ENCODE measurements around the gene MSL3.

The MSL3 gene

DNA sequence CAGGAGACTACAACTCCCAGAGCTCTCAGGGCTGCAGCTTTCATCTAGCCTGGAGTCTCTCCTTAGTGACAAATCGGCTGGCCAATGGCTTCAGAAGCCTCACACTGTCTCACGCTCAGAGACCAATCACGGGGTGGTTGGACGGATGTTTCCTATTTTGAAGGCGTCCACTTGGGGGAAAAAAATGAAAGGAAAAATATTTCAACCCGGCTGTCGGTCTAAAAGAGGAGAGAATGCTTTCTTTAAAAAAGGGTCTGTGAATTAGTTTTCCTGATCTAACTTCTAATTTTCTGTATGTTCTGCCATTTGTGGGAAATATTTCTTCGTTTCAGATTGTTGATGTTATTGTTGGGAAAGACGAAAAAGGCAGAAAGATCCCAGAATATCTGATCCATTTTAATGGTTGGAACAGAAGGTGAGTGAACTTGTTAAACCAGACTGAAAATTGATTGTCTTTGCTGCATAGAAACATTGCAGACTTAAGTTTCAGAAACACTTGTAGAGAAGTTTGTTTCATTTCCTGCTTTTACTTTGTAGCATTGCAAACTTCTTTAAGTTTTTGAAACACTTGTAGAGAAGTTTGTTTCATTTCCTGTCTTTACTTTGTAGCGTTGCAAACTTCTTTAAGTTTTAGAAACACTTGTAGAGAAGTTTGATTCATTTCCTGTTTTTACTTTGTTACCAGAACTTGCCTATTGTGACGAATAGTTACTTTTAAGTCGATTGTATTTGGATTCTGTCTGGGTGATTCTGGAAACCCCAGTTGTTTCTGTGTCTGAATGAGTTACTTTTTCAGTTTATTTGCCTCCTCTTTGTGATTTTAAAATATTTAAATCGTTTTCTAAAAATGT, 1.6 kb downstream of the MSL3 start:
- peak; percentile 84 to 94 for DNase-seq

DNA sequence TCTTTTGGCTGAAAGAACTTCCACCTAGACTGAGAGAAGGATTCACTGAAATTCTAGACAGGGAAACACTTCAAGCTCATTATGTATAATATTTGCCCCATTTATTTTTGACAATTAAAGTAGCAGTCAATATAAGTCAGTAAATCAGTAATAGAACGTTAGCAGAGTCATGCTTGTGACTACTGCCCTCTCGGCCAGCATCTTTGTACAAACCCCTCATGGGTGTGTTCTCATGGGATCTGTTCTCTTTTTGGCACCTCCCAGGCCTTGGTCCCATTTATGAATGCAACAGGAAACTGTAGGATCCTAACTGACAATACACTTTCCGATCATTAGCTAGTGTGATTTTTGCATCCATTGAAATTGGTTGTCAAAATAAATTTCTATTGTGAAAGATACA, 2.9 kb downstream of the MSL3 start:
- DNase-seq, result no peak

DNA sequence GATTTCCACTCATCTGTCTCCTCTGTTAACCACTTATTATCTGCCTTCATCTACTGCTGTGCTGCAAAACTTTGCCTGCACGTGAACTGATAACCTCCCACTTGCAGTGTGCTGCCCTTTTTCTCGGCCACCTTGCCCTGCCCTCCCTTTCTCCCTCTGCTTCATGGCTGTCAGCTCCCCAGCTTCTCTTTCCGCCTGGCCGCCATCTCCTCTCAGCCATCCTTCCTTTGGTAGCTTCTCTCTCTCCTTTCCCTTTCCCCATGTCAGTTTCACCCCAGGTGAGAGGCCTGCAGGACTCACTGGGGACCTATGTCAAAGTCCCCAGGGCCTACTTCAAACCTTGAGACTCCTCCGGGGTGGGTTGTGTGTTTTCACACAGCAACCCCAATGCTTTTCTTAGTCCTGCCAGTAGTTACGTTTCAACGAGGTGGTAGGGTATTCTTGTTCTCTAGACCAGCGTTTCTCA, 6.6 kb downstream of the MSL3 start:
- DNase-seq, result no peak

DNA sequence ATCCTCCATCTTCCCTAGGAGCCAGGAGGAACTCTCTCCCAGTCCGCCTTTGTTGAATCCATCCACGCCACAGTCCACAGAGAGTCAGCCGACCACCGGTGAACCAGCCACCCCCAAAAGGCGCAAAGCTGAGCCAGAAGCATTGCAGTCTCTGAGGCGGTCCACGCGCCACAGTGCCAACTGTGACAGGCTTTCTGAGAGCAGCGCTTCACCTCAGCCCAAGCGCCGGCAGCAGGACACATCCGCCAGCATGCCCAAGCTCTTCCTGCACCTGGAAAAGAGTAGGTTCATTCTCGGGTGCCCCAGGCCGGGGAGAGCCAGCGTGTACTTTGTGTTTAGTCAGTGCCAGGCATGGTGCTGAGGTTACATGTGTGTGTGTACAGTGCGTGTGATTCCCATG, 7.4 kb downstream of the MSL3 start:
- no peak for DNase-seq

DNA sequence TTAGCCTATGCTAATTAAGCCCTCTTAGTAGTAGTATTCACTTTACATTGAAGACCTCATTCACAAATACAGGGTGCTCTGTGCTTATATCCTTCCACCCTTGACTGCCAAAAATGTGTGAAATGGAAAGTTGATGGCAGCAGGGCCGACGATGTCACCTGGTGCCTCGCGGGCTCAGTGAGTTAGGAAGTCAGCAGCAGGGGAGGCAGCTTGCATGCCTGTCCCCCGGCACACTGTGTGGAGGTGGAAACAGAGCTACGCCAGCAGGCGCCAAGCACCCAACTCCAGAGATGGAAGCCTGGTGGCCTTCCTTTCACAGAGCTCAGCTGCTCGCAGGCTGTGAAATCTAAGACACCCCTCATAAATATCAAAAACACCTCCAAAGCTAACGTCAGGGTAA, 8.4 kb downstream of the MSL3 start:
- no peak for DNase-seq

DNA sequence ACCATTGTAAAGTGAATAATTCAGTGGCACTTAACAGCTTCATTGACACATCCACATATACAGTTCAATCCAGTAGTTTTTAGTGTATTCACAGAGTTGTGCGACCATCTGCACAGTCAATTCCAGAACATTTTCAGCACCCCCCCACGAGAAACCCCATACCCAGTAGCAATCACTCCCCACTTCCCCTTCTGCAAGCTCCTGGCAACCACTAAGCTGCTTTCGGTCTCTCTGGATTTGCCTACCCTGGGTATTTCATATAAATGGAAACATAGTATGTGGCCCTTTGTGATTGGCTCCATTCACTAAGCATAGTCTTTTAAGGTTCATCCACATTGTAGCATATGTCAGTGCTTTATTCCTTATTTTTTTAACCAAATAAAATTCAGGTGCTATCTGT, 10.0 kb downstream of the MSL3 start:
- no peak for DNase-seq

DNA sequence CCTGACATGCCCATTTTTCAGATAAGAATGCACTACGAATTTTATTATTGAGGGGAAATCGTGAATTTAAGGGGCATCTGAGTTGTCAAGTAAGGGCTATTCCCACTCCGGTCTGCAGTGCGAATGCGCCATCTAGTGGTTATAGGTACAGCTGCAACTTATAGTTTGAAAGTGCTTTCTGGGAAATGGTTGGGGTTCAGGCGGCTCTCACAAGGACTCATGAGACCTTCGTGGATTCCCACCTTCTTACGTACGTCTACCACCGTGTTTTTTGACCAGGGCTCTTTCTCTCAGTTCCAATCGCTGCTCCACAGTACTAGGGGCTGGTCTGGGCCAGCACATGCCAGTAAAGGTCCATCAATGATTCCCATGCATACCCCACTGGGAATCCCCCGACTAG, 12.3 kb downstream of the MSL3 start:
- peak; percentile 45 to 65 for DNase-seq

DNA sequence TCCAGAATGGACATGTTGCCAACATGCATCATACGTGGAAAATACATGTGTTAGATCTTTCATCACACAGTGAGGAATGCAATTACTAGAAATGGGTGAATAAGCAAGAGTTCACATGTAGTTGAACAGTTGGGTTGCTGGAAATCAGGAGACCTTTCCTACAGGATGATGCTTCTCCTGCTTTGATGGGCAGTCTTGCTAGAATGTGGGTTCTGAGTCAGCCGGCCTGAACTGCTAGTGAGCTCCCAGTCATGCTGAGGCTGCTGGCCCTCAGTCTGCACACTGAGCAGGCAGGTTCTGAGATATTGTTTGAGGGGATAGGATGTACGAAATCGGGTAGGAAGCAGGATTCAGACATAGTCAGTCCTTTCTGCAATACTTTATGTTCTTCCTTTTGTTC, 20.2 kb downstream of the MSL3 start:
- DNase-seq, result no peak

DNA sequence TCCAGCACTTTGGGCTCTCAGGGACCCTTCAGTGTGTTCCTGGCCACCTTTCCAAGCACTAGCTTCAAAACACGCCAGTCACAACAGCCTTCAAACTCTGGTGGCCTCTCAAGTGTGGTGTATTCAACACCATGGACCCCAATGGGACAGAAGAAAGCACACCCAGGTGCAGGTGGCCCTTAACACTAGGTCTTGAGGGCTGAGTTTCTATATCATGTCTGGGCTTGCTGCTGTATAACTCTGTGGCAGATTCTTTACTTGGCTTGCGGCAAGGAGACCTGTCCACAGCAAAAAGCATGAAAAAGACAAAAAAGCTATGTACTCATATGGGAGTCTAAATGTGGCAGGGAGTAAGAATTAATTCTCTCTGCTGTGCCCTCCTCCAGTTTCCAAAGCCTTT, 23.1 kb downstream of the MSL3 start:
- DNase-seq, result no peak

DNA sequence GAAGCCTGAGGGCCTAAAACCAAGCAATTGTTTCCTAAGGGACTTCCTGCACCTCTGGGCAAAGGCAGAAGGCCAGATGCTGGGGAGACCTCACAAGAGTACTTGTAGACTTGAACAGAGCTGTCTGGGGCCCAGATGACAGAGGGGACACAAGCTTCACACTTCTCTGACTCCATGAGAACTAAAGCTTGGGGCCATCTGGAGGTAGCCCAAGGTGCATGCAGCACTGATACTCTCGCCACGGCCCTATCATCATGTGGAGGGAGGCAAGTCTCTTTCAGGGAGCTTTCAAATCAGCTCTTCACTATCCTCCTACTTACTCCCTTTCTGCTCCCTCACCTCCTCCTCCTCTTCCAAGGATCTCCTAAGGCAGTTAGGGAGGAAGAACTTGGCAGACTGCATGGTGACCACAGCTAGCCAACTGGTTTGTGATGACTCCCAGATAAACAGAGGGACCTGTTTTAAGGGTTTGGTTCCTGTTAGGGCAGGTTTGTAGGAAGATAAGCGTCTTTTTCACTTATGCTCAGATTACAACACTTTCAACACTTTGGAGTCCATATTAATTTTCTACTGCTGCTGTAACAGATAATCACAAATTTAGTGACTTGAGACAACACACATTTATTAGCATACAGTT, 23.8 kb downstream of the MSL3 start:
- DNase-seq, result no peak

DNA sequence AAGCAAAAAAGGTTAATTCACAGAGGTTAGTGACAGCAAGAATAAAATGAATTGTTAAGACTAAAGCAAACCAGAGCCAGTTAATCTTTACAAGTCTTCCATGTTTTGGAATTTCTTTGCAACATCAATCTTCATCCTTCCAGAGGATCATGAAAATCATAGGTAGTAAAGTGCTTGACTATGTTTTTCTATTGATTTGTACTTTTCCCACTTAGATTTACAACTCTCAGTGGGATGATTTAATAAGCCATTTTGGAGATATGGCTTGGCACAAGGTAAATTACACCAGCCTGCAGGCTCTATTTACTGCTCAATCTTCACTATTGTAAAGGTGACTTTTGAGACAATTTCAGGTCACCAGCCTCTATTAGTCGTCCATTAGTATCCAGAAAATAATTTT, 26.5 kb downstream of the MSL3 start:
- DNase-seq, result no peak

DNA sequence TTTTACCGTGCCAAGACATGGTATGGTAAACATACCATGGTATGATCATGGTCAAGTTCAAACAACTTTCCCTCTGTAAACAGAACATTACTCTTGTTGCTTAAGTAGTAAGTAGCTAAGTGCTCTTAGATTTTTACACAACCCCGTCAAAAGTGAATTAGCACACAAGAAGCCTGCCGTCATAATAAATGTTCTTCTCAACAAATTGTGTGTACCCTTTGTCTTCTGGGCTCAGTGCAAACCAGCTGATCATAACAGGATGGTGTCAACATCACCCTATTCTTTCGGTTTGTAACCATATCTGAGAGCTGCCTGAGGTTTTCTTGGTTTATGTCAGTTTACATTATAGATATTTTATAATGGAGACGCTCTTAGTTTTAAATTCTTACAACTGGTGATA, 28.8 kb downstream of the MSL3 start:
- DNase-seq, result no peak

DNA sequence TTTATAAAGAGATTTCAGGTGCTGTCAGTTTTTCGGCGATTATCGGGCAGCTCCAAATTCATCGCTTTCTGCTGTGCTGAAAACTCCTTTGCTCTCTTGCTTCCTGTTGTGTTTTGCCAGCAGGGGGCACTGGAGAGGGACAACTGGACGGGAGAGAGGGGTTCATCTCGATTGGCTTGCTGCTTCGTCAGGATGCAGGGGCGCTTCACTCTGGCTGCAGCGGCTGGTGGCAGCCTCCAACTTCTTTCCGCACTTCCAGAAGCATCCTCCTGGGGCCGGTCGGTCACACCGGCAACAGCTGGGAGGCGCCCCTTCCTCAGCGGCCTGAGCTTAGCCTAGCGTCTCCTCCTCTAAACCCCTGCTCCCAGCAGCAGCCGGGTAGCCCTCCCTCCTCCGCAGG, 29.5 kb downstream of the MSL3 start:
- no peak for DNase-seq

DNA sequence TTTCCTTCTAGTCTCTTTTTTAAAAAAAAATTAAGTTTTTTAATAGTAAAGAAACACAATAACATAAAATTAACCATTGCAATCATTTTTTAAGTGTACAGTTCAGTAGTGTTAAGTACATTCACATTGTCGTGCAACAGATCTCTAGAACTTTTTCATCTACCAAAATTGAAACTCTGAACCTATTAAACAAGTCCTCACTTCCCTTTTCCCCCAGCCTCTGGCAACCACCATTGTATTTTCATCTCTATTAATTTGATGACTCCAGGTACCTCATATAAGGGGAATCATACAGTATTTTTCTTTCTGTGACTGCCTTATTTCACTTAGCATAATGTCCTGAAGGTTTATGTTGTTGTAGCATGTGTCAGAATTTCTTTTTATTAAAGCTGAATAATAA, 31.8 kb downstream of the MSL3 start:
- no peak for DNase-seq

DNA sequence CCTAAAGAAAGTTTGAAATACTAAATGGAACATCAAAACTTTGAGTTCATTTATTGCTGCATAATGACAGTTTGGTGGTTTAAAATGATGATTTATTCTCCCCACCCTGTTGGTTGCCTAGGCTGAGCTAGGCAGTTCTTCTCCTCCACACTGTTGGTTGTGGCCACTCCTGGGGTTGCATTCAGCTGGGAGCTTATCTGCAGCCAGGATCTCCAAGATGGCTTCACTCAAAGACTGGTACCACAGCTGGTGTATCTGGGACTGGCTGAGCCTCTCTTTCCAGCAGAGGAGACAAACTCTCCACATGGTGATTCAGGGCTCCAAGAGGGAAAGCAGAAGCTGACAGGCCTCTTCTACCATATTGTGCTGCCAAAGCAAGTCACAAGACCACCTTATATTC, 33.1 kb downstream of the MSL3 start:
- no peak for DNase-seq

DNA sequence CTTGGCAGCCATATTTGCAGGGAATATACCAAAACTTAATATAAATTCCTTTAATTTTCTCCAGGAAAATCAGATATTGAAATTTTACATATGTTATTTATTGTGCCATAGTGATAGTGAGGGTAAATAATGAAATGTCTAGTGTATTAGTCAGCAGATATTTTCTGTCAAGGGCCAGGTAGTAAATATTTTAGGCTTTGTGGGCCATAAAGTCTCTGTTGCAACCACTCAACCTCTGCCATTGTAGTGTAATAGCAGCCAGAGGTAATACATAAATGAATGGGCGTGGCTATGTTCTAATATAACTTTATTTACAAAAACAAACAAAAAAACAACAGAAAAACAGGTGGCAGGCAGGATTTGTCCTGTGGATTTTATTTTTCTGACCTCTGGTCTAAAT, 33.5 kb downstream of the MSL3 start:
- no peak for DNase-seq

DNA sequence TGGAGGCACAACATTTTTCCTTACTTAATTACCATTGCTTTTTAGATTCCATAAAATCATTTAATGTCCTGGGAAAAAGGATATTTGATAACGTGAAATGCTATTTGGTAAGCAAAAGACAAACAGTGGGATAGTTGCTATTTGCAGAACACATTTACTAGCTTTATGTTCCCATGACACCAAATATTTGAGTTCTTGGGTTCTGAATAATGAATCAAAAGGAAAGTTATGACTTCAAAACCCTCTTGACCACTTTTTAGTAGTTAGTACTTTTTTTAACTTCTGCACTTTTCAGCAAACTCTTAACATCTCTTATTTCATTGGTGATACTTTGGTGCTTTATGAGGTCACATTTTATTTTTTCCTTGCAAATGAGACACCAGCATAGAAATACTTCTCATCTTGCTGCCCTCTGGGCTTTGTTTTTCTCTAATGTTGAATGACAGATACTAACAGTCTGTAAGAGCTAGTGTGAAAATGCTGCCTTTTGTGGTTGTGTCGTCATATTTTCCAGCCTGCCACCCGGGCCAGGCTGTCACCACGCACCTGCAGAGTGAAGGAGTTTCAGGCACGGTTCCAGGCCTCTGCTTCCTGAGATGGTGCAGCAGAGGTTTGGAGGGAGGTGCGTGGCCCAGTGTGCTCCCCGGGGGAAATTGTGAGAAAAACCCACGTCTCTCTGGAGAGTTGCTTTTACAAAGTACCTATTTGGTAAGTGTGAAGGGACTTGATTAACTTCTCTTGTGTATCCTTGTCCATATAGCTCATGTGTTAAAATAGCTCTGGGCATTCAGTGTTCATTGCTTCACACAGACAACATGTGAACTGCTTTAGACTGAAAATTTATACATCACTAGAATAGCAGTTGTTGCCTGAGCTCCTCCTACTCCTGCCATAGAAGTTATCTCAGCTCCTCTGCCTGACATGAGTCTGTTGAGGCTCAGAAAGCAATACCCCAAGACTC, 34.7 kb downstream of the MSL3 start:
- DNase-seq, result peak; percentile 14 to 56

DNA sequence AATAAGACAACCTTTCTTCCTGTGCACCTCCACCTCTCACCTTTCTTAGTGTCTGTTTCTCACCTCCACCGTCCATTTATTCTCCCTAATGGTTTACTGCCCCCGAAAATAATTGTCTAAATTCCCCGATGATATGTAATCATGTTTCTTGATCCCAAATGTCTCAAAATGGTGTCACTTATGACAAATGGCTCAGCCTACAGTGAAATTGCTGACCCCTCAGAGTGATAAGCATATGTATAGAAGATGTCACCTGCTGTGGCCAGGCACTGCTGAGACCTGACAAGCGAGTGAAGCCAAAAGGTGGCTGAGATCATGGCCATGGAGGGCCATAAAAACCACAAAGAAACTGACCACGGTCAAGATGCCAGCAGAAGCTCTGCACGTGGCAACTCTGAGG, 35.7 kb downstream of the MSL3 start:
- no peak for DNase-seq

DNA sequence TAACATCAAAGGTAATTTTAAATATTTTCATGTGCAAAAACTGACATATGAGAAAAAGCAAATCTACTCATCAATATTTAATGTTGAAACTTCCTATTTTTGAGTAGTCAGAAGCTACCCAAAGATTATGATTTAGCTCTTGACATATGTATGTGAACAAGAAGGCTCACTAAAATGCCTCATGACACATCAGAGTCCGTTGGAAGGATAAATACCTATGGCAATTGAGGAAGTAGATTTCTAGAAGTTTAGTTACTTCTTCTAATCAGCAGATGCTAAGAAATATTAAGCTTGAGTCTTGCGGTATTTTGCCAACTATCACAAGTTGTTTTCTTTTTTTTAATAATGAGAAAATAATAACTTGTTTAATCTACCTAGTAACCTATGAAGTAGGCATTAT, 55.3 kb downstream of the MSL3 start:
- DNase-seq, result no peak
